ENCODE results near the gene ZNF860.

The ZNF860 gene

DNA sequence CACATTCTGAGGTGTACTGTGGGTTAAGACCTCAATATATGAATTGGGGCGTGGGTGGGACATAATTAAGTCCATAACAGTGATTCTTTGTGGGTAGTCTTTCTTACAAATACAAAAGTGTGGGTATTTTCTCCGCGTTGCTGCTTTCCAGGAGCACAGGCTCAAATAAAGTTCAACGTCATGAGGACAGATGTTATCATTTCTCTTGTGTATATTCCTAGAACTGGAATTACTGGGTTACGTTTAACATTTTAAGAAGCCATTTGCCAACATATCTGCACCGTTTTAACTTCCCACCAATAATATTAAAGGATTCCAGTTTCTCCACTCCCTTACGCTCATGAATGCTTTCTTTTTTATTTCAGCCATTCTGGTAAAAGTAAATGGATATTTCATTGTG, 39.6 kb downstream of the ZNF860 start:
- no peak for DNase-seq (ENCODE audit: low read depth)
- TF ChIP-seq, protein P1, sequence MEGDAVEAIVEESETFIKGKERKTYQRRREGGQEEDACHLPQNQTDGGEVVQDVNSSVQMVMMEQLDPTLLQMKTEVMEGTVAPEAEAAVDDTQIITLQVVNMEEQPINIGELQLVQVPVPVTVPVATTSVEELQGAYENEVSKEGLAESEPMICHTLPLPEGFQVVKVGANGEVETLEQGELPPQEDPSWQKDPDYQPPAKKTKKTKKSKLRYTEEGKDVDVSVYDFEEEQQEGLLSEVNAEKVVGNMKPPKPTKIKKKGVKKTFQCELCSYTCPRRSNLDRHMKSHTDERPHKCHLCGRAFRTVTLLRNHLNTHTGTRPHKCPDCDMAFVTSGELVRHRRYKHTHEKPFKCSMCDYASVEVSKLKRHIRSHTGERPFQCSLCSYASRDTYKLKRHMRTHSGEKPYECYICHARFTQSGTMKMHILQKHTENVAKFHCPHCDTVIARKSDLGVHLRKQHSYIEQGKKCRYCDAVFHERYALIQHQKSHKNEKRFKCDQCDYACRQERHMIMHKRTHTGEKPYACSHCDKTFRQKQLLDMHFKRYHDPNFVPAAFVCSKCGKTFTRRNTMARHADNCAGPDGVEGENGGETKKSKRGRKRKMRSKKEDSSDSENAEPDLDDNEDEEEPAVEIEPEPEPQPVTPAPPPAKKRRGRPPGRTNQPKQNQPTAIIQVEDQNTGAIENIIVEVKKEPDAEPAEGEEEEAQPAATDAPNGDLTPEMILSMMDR (IDR thresholded peaks at IDR 0.05; ENCODE audit: low read depth, low read length, missing control alignments) = no peak

DNA sequence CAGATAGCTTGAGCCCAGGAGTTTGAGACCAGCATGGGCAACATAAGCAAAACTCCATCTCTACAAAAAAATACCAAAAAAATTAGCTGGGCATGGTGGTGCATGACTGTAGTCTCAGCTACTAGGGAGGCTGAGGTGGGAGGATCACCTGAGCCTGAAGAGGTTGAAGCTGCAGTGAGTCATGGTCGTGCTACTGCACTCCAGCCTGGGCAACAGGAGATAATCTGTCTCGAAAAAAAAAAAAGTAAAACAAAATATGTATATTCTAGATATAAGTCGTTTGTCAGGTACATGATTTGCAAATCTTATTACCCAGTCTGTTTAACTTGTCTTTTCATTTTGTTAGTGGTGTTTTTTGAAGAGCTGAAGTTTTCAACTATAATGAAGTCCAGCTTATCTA, 40.2 kb downstream of the ZNF860 start:
- TF ChIP-seq, protein P1 (IDR thresholded peaks at IDR 0.05; ENCODE audit: low read depth, low read length, missing control alignments) = no peak
- H3K4me3 ChIP-seq (ENCODE audit: low read depth, low read length) = no peak overlapping the region
- no peak for DNase-seq (ENCODE audit: low read depth)

More for the DNA sequence above, 39.6 kb downstream of the ZNF860 start:
- no peak overlapping the region for H3K4me3 ChIP-seq (ENCODE audit: low read depth, low read length)

DNA sequence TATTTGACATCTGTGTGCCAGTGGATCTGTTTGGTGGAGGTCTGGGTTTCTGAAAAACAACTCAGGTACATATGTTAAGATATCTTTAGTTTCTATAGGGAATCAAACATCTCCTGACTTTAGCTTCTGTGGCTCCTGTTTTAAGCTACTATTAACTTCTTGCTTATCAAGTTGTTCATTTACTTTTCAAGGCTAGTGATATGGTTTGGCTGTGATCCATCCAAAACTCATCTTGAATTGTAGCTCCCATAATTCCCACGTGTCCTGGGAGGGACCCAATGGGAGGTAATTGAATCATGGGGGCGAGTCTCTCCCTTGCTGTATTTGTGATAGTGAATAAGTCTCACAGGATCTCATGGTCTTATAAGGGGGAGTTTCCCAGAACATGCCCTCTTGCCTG, 41.4 kb downstream of the ZNF860 start:
- TF ChIP-seq, protein P1 (IDR thresholded peaks at IDR 0.05; ENCODE audit: low read depth, low read length, missing control alignments) = no peak
- H3K4me3 ChIP-seq (ENCODE audit: low read depth, low read length) = no peak overlapping the region

DNA sequence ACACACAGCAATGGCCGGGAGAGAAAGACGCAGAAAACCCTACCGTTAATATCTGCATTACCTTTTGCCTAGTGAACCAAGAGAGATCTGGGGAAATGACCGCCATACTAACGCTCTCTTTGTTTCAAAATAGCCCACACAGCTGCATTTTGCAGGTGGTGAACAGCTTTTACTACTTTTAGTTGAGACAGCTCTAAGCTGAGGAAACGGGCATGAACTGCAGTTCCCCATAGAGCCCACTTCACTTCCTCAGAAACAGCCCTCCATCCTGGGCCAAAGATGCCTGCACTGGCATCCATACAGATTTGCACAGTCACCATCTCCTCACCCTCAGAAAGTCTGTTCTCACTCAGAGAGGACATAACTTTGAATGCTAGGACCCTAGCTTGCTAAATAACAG, 45.0 kb downstream of the ZNF860 start:
- DNase-seq (ENCODE audit: low read depth) = no peak
- TF ChIP-seq, protein P1 (IDR thresholded peaks at IDR 0.05; ENCODE audit: low read depth, low read length, missing control alignments) = no peak
- H3K4me3 ChIP-seq (ENCODE audit: low read depth, low read length) = no peak overlapping the region

More for the DNA sequence above, 41.4 kb downstream of the ZNF860 start:
- DNase-seq (ENCODE audit: low read depth) = no peak

DNA sequence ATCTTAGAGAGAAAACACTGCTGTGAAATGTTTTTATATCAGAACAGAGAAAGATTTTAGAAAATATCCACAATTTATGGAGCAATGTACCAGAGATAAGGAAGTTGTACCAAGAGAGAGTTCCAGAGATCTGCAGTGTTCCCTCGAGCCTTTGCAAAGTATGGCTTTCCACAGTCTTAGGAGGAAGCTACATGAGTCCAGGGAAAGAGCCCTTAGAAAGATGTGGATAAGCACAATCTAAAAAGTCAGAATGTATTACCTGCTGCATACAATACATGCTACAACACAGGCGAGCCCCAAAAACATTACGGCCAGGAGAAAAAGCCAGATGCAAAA, 56.4 kb downstream of the ZNF860 start:
- DNase-seq (ENCODE audit: low read depth) = no peak
- TF ChIP-seq, protein P1 (IDR thresholded peaks at IDR 0.05; ENCODE audit: low read depth, low read length, missing control alignments) = no peak
- H3K4me3 ChIP-seq (ENCODE audit: low read depth, low read length) = no peak overlapping the region

DNA sequence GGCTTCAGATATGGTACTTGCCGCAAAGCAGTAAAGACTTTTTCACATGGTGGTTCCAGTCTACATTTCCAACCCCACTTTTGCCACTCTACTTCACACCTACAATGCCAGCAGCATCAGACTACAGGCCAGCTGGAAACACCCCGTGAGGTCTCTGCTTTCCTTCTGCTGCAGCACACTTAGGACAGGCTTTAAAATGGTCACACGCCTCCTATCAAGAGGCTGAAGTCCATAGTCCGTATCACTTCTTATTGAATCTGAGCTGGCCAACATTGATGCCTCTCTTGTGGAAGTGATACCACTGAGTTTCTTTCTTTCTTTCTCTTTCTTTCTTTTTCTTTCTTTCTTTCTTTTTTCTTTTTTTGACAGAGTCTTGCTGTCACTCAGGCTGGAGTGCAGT, 59.8 kb downstream of the ZNF860 start:
- TF ChIP-seq, protein P1 (IDR thresholded peaks at IDR 0.05; ENCODE audit: low read depth, low read length, missing control alignments) = no peak
- no peak for DNase-seq (ENCODE audit: low read depth)
- H3K4me3 ChIP-seq (ENCODE audit: low read depth, low read length) = no peak overlapping the region
